Gastrocnemius medialis (tissue), 4 donors: ENCODE results near the gene GRM4.

Experiments used
- CTCF ChIP-seq, 5 experiments: fragments of 450-650 bp in 3 of 5; fragments of 200-600 bp in 2 of 5; sonication (generic) in 2 of 5; IDR thresholded peaks in 4 of 5; conservative IDR thresholded peaks in 1 of 5; 1 replicate in 4 of 5; 2 replicates in 1 of 5; pipeline ENCODE4 v1.5.1; 2016 to 2019; ENCODE audit warnings: antibody characterized with exemption in 5 of 5, mild to moderate bottlenecking in 3 of 5, moderate library complexity in 3 of 5
- POLR2A ChIP-seq, 2 donors: fragments of 450-650 bp; IDR thresholded peaks; one replicate each; pipeline ENCODE4 v1.6.1; 2017; ENCODE audit warnings: antibody characterized with exemption in 2 of 2, mild to moderate bottlenecking in 2 of 2, moderate library complexity in 2 of 2

DNA sequence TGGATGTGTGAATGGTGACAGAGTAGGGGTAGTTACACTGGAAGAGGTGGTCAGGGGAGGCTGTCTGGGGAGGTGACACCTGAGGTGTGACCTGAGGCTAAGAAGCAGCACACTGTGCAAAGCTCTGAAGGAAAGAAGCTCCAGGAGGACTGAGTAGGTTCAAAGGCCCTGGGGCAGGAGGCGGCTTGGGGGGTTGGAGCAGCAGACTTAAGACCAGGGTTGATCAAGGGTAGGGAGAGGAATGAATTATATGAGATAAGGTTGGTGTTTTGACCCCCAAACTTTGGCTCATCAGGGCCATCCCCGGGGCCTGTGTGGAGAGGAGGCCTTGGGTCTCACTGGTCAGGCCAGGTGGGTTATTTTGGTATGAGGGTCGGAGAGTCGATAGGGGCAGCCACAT, 166.1 kb downstream of the GRM4 start:
- TF ChIP-seq CTCF (IDR thresholded peaks at IDR 0.05 in 4 of 5, conservative IDR thresholded peaks at IDR 0.05 in 1 of 5): no peak
- TF ChIP-seq POLR2A (IDR thresholded peaks at IDR 0.05): no peak
